ENCODE data around the gene CAMLG.

The CAMLG gene

GRCh38 chr5:134777366-134777765, 39.0 kb downstream of the CAMLG start:
- peaks cover 91 to 96% of the 10 kb centered on the region in 2 experiments for H3K36me3 ChIP-seq (ENCODE audit: control insufficient read depth in 2 of 2, insufficient read depth in 1 of 2, low read length in 2 of 2)
- no peak for TF ChIP-seq REPIN1 (tag by site-specific recombination; IDR thresholded peaks at IDR 0.05; ENCODE audit: low read depth)
- no peak for TF ChIP-seq ZNF692 (tag by site-specific recombination; IDR thresholded peaks at IDR 0.05)
- TF ChIP-seq ZFHX2 (tag by site-specific recombination; conservative IDR thresholded peaks at IDR 0.05), result no peak
- no peak for TF ChIP-seq ZBTB7A (tag by site-specific recombination; IDR thresholded peaks at IDR 0.05; ENCODE audit: low read depth)
- no peak for TF ChIP-seq ZBTB21 (tag by site-specific recombination; IDR thresholded peaks at IDR 0.05)
- TF ChIP-seq ZNF140 (tag by site-specific recombination; IDR thresholded peaks at IDR 0.05), result no peak
- TF ChIP-seq ZNF146 (tag by site-specific recombination; IDR thresholded peaks at IDR 0.05), result no peak
- no peak for TF ChIP-seq ZNF830 (tag by site-specific recombination; IDR thresholded peaks at IDR 0.05; ENCODE audit: low read depth)
- TF ChIP-seq BCL11B (tag by site-specific recombination; IDR thresholded peaks at IDR 0.05; ENCODE audit: low read depth), result no peak
- no peak for TF ChIP-seq ZNF561 (tag by site-specific recombination; IDR thresholded peaks at IDR 0.05; ENCODE audit: borderline replicate concordance)
- TF ChIP-seq KLF10 (tag by site-specific recombination; IDR thresholded peaks at IDR 0.05), result no peak
- no peak for TF ChIP-seq GLI2 (tag by site-specific recombination; IDR thresholded peaks at IDR 0.05; ENCODE audit: borderline replicate concordance, low read depth)
- no peak for TF ChIP-seq IKZF3 (tag by site-specific recombination; IDR thresholded peaks at IDR 0.05)
- no peak for TF ChIP-seq ZNF544 (tag by site-specific recombination; IDR thresholded peaks at IDR 0.05)
- no peak for TF ChIP-seq ZNF776 (tag by site-specific recombination; IDR thresholded peaks at IDR 0.05; ENCODE audit: borderline replicate concordance)
- H3K27ac ChIP-seq (ENCODE audit: extremely low read depth, low read depth, low read length), result no peak overlapping the region
- no peaks in the 10 kb centered on the region for H3K9me3 ChIP-seq (ENCODE audit: control insufficient read depth, insufficient read depth, low read depth, low read length)
- ChIA-PET CTCF (no interaction called here), POLR2A (interaction anchor here (0.7 kb wide), 1 partner anchor 489 kb away, joined by 3 read pairs; no protein-coding TSS in a partner anchor)
- no peak overlapping the region for H3K4me3 ChIP-seq (ENCODE audit: low read depth, low read length)
- H3K4me1 ChIP-seq (ENCODE audit: control insufficient read depth, insufficient read depth, low read length), result no peaks in the 10 kb centered on the region

- POLR2A ChIA-PET, result no interaction called here
- Histone ChIP-seq H3K36me3 (ENCODE audit: control insufficient read depth in 2 of 2, insufficient read depth in 1 of 2, low read length in 2 of 2) (peaks cover 97 to 100% of the 10 kb centered on the region in 2 experiments), H3K4me3 (ENCODE audit: low read depth, low read length) (no peak overlapping the region), H3K9me3 (ENCODE audit: control insufficient read depth, insufficient read depth, low read depth, low read length) (no peaks in the 10 kb centered on the region), H3K27ac (ENCODE audit: extremely low read depth, low read depth, low read length) (no peak overlapping the region), H3K4me1 (ENCODE audit: control insufficient read depth, insufficient read depth, low read length) (no peaks in the 10 kb centered on the region)
- CTCF ChIA-PET, result interaction anchor here (0.6 kb wide), 1 partner anchor 99 kb away, joined by 5 read pairs; no protein-coding TSS in a partner anchor
- TF ChIP-seq ZNF26 (tag by site-specific recombination; IDR thresholded peaks at IDR 0.05) (no peak), ZNF221 (tag by site-specific recombination; IDR thresholded peaks at IDR 0.05; ENCODE audit: borderline replicate concordance) (no peak), ZNF561 (tag by site-specific recombination; IDR thresholded peaks at IDR 0.05; ENCODE audit: borderline replicate concordance) (no peak), ZNF785 (tag by site-specific recombination; IDR thresholded peaks at IDR 0.05) (no peak), ZNF184 (tag by site-specific recombination; IDR thresholded peaks at IDR 0.05) (no peak), ZNF555 (tag by site-specific recombination; conservative IDR thresholded peaks at IDR 0.05) (no peak), EGR2 (tag by site-specific recombination; IDR thresholded peaks at IDR 0.05; ENCODE audit: low read depth) (no peak), ZNF394 (tag by site-specific recombination; IDR thresholded peaks at IDR 0.05; ENCODE audit: borderline replicate concordance) (no peak)
Observed at GRCh38 chr5:134784241-134784920, 46.0 kb downstream of the CAMLG start.
